ENCODE measurements around the gene NDUFB7.
"Not testable (repeated sequence)": the region's sequence is repeated elsewhere in the genome, so short reads cannot be mapped to it uniquely, and the experiment has no call there.

NDUFB7 gene

GRCh38 chr19:14603990-14604387 is 32.1 kb upstream of the NDUFB7 start (continued):
- TF ChIP-seq, protein P1, sequence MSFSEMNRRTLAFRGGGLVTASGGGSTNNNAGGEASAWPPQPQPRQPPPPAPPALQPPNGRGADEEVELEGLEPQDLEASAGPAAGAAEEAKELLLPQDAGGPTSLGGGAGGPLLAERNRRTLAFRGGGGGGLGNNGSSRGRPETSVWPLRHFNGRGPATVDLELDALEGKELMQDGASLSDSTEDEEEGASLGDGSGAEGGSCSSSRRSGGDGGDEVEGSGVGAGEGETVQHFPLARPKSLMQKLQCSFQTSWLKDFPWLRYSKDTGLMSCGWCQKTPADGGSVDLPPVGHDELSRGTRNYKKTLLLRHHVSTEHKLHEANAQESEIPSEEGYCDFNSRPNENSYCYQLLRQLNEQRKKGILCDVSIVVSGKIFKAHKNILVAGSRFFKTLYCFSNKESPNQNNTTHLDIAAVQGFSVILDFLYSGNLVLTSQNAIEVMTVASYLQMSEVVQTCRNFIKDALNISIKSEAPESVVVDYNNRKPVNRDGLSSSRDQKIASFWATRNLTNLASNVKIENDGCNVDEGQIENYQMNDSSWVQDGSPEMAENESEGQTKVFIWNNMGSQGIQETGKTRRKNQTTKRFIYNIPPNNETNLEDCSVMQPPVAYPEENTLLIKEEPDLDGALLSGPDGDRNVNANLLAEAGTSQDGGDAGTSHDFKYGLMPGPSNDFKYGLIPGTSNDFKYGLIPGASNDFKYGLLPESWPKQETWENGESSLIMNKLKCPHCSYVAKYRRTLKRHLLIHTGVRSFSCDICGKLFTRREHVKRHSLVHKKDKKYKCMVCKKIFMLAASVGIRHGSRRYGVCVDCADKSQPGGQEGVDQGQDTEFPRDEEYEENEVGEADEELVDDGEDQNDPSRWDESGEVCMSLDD (tag by site-specific recombination; IDR thresholded peaks at IDR 0.05) = no peak
- TF ChIP-seq ZNF132 (tag by site-specific recombination; IDR thresholded peaks at IDR 0.05; ENCODE audit: borderline replicate concordance) (no peak), ZNF433 (tag by site-specific recombination; IDR thresholded peaks at IDR 0.05; ENCODE audit: low read depth) (no peak)

- Histone ChIP-seq H3K4me3 (ENCODE audit: low read depth, low read length) (no peak overlapping the region), H3K27ac (ENCODE audit: extremely low read depth, low read depth, low read length) (no peak overlapping the region), H3K36me3 (ENCODE audit: control insufficient read depth in 2 of 2, insufficient read depth in 1 of 2, low read length in 2 of 2) (no peaks in the 10 kb centered on the region), H3K4me1 (ENCODE audit: control insufficient read depth, insufficient read depth, low read length) (no peaks in the 10 kb centered on the region), H3K9me3 (ENCODE audit: control insufficient read depth, insufficient read depth, low read depth, low read length) (no peaks in the 10 kb centered on the region)
- CTCF ChIA-PET = no interaction called here
- POLR2A ChIA-PET = no interaction called here
- TF ChIP-seq ZNF335 (tag by site-specific recombination; conservative IDR thresholded peaks at IDR 0.05) (no peak), SP3 (tag by site-specific recombination; IDR thresholded peaks at IDR 0.05) (no peak), ZBTB7A (tag by site-specific recombination; IDR thresholded peaks at IDR 0.05; ENCODE audit: low read depth) (no peak), ZNF629 (tag by site-specific recombination; IDR thresholded peaks at IDR 0.05) (no peak)
Observed at GRCh38 chr19:14599548-14600147, 27.8 kb upstream of the NDUFB7 start.

- Histone ChIP-seq H3K4me1 (ENCODE audit: control insufficient read depth, insufficient read depth, low read length) (no peaks in the 10 kb centered on the region), H3K9me3 (ENCODE audit: control insufficient read depth, insufficient read depth, low read depth, low read length) (no peaks in the 10 kb centered on the region), H3K4me3 (ENCODE audit: low read depth, low read length) (no peak overlapping the region), H3K36me3 (ENCODE audit: control insufficient read depth in 2 of 2, insufficient read depth in 1 of 2, low read length in 2 of 2) (no peaks in the 10 kb centered on the region), H3K27ac (ENCODE audit: extremely low read depth, low read depth, low read length) (no peak overlapping the region)
- CTCF ChIA-PET = no interaction called here
- TF ChIP-seq ZNF549 (tag by site-specific recombination; IDR thresholded peaks at IDR 0.05) (no peak), ZNF621 (tag by site-specific recombination; IDR thresholded peaks at IDR 0.05) (0 out of 2 replicates have a peak, but pooled peaks have one; percentile 60), ZNF544 (tag by site-specific recombination; IDR thresholded peaks at IDR 0.05) (peak; percentile 44; the same call in 1 of the 2 replicates), ZNF311 (tag by site-specific recombination; IDR thresholded peaks at IDR 0.05; ENCODE audit: borderline replicate concordance) (0 out of 2 replicates have a peak, but pooled peaks have one; percentile 69), ZNF777 (tag by site-specific recombination; IDR thresholded peaks at IDR 0.05; ENCODE audit: borderline replicate concordance) (peak; percentile 18; the same call in 1 of the 2 replicates), ZNF521 (tag by site-specific recombination; IDR thresholded peaks at IDR 0.05) (0 out of 2 replicates have a peak, but pooled peaks have one; percentile 64), ZNF560 (tag by site-specific recombination; IDR thresholded peaks at IDR 0.05; ENCODE audit: borderline replicate concordance) (0 out of 2 replicates have a peak, but pooled peaks have one; percentile 59), ZNF175 (tag by site-specific recombination; IDR thresholded peaks at IDR 0.05) (0 out of 2 replicates have a peak, but pooled peaks have one; percentile 34), ZNF174 (tag by site-specific recombination; IDR thresholded peaks at IDR 0.05) (no peak), ZNF660 (tag by site-specific recombination; IDR thresholded peaks at IDR 0.05) (no peak), ZNF37A (tag by site-specific recombination; IDR thresholded peaks at IDR 0.05) (no peak)
- POLR2A ChIA-PET = no interaction called here
Observed at GRCh38 chr19:14595558-14595957, 23.7 kb upstream of the NDUFB7 start.

- H3K27ac ChIP-seq (ENCODE audit: extremely low read depth, low read depth, low read length); H3K9me3 ChIP-seq (ENCODE audit: control insufficient read depth, insufficient read depth, low read depth, low read length); H3K4me1 ChIP-seq (ENCODE audit: control insufficient read depth, insufficient read depth, low read length); H3K4me3 ChIP-seq (ENCODE audit: low read depth, low read length); CTCF ChIA-PET; POLR2A ChIA-PET; H3K36me3 ChIP-seq (ENCODE audit: control insufficient read depth in 2 of 2, insufficient read depth in 1 of 2, low read length in 2 of 2): not testable (repeated sequence)
Observed at GRCh38 chr19:14589433-14589832, 17.6 kb upstream of the NDUFB7 start.

DNA sequence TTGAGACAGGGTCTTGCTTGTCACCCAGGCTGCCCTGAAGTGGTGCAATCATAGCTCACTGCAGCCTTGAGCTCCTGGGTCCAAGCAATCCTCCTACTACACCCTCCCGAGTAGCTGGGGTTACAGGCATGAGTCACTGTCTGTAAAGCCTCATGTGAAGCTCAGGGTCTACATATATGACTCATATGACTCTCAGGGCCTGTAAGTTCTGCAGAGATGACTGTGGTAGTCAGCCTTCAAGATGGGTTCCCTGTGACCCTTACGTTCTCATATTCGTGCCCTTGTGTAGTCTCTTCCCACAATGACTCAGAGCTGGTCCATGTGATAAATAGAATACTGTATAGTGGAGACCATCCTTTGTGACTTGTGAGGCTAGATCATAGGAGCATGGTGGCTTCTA is 13.3 kb upstream of the NDUFB7 start:
- H3K4me3 ChIP-seq (ENCODE audit: low read depth, low read length); H3K4me1 ChIP-seq (ENCODE audit: control insufficient read depth, insufficient read depth, low read length); H3K27ac ChIP-seq (ENCODE audit: extremely low read depth, low read depth, low read length); POLR2A ChIA-PET; H3K9me3 ChIP-seq (ENCODE audit: control insufficient read depth, insufficient read depth, low read depth, low read length); H3K36me3 ChIP-seq (ENCODE audit: control insufficient read depth in 2 of 2, insufficient read depth in 1 of 2, low read length in 2 of 2); CTCF ChIA-PET: not testable (repeated sequence)

GRCh38 chr19:14584372-14584771 is 12.5 kb upstream of the NDUFB7 start:
- CTCF ChIA-PET = not testable (repeated sequence)

More at GRCh38 chr19:14584372-14584771, 12.5 kb upstream of the NDUFB7 start:
- POLR2A ChIA-PET; H3K36me3 ChIP-seq (ENCODE audit: control insufficient read depth in 2 of 2, insufficient read depth in 1 of 2, low read length in 2 of 2); H3K4me3 ChIP-seq (ENCODE audit: low read depth, low read length); H3K4me1 ChIP-seq (ENCODE audit: control insufficient read depth, insufficient read depth, low read length); H3K27ac ChIP-seq (ENCODE audit: extremely low read depth, low read depth, low read length); H3K9me3 ChIP-seq (ENCODE audit: control insufficient read depth, insufficient read depth, low read depth, low read length): not testable (repeated sequence)

Data from HEK293 (cell line).